HEK293 (cell line): ENCODE results near the gene MKRN2.

Experiments used
- CTCF ChIA-PET: fragments of 350-600 bp; formaldehyde crosslinking; extraction: SDS; loops from one replicate; lab custom pipeline; 2021; ENCODE audit warnings: antibody characterized with exemption; lab: Yijun Ruan, JAX
- POLR2A ChIA-PET: fragments of 300-600 bp; formaldehyde crosslinking; extraction: SDS; loops from one replicate; lab custom pipeline; 2020; ENCODE audit warnings: antibody characterized with exemption, inconsistent platforms; lab: Yijun Ruan, JAX
- H3K27ac ChIP-seq: fragments of 200-500 bp; sonication (Bioruptor generic); 2 replicates; pipeline ENCODE4 v1.5.1; 2014; ENCODE audit warnings: low read depth, low read length, control low read depth, inconsistent platforms; ENCODE audit errors: extremely low read depth
- H3K36me3 ChIP-seq, 2 experiments: fragments of 200-500 bp in 1 of 2; sonication (Bioruptor generic) in 1 of 2; 1 replicate in 1 of 2; 2 replicates in 1 of 2; pipeline ENCODE4 v1.5.1; 2014 to 2017; ENCODE audit warnings: inconsistent platforms in 2 of 2, low read length in 2 of 2; ENCODE audit not compliant: control insufficient read depth in 2 of 2, insufficient read depth in 1 of 2
- H3K4me1 ChIP-seq: fragments of 200-500 bp; sonication (Bioruptor generic); 2 replicates; pipeline ENCODE4 v1.5.1; 2014; ENCODE audit warnings: mild to moderate bottlenecking, low read length, inconsistent platforms; ENCODE audit not compliant: control insufficient read depth, insufficient read depth
- H3K4me3 ChIP-seq: 2 replicates; pipeline ENCODE4 v1.5.1; 2011; ENCODE audit warnings: low read depth, mild to moderate bottlenecking, control low read depth, low read length, moderate library complexity
- H3K9me3 ChIP-seq: fragments of 200-500 bp; sonication (Bioruptor generic); 2 replicates; pipeline ENCODE4 v1.5.1; 2014; ENCODE audit warnings: low read depth, low read length, inconsistent platforms; ENCODE audit not compliant: control insufficient read depth, insufficient read depth
- OSR2 ChIP-seq: fragments of 450-650 bp; formaldehyde crosslinking; IDR thresholded peaks from 2 replicates; pipeline ENCODE4 v1.5.1; 2016; ENCODE audit warnings: missing biosample characterization, missing genetic modification characterization
- TCF7L2 ChIP-seq: IDR thresholded peaks from 2 replicates; pipeline ENCODE4 v1.6.1; 2011; ENCODE audit warnings: low read depth, mild to moderate bottlenecking, inconsistent platforms, low read length, moderate library complexity, borderline replicate concordance
- ZNF121 ChIP-seq: fragments of 450-650 bp; formaldehyde crosslinking; IDR thresholded peaks from 2 replicates; pipeline ENCODE4 v1.5.1; 2016; ENCODE audit warnings: missing biosample characterization, missing genetic modification characterization
- TF ChIP-seq, protein P1 (sequence below): fragments of 450-650 bp; formaldehyde crosslinking; IDR thresholded peaks from 2 replicates; pipeline ENCODE4 v1.5.1; 2016; ENCODE audit warnings: missing biosample characterization, missing genetic modification characterization, borderline replicate concordance

MKRN2 gene

GRCh38 chr3:12633108-12633507 lies 76.2 kb downstream of the MKRN2 start:
- Histone ChIP-seq H3K4me1 (peaks cover 13% of the 10 kb centered on the region), H3K9me3 (no peaks in the 10 kb centered on the region), H3K4me3 (no peak overlapping the region), H3K36me3 (peaks cover 3% of the 10 kb centered on the region in 2 experiments; a peak in 2 of 3 replicates), H3K27ac (no peak overlapping the region)
- POLR2A ChIA-PET, result no interaction called here
- TF ChIP-seq OSR2 (no peak), ZNF121 (tag by site-specific recombination) (peak; percentile 61; the same call in 1 of the 2 replicates), TCF7L2 (no peak)
- TF ChIP-seq, protein P1, sequence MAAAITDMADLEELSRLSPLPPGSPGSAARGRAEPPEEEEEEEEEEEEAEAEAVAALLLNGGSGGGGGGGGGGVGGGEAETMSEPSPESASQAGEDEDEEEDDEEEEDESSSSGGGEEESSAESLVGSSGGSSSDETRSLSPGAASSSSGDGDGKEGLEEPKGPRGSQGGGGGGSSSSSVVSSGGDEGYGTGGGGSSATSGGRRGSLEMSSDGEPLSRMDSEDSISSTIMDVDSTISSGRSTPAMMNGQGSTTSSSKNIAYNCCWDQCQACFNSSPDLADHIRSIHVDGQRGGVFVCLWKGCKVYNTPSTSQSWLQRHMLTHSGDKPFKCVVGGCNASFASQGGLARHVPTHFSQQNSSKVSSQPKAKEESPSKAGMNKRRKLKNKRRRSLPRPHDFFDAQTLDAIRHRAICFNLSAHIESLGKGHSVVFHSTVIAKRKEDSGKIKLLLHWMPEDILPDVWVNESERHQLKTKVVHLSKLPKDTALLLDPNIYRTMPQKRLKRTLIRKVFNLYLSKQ, result no peak
- CTCF ChIA-PET, result interaction anchor here (0.7 kb wide), 1 partner anchor 13 kb away, joined by 6 read pairs; no protein-coding TSS in a partner anchor
